Measurements from ENCODE around the gene SLC22A23.

The SLC22A23 gene

GRCh38 chr6:3423439-3424184, 33.2 kb downstream of the SLC22A23 start:
- Histone ChIP-seq H3K4me1 (ENCODE audit: control insufficient read depth in 1 of 2, insufficient read depth in 2 of 2, low read length in 2 of 2) (peaks cover 7 to 24% of the 10 kb centered on the region in 2 donors), H3K27ac (ENCODE audit: low read depth, low read length) (no peak overlapping the region), H3K4me3 (ENCODE audit: low read depth in 1 of 2, low read length in 2 of 2) (no peak overlapping the region), H3K36me3 (ENCODE audit: control insufficient read depth in 1 of 2, insufficient read depth in 2 of 2, low read length in 2 of 2) (peaks cover 0 to 6% of the 10 kb centered on the region in 2 donors), H3K9ac (ENCODE audit: low read depth in 1 of 2, low read length in 2 of 2) (no peak overlapping the region), H3K9me3 (ENCODE audit: control insufficient read depth in 1 of 2, low read length in 2 of 2) (no peaks in the 10 kb centered on the region), H3K27me3 (ENCODE audit: control insufficient read depth in 1 of 2, insufficient read depth in 2 of 2, low read length in 2 of 2) (peaks cover 0 to 4% of the 10 kb centered on the region in 2 donors)

DNA sequence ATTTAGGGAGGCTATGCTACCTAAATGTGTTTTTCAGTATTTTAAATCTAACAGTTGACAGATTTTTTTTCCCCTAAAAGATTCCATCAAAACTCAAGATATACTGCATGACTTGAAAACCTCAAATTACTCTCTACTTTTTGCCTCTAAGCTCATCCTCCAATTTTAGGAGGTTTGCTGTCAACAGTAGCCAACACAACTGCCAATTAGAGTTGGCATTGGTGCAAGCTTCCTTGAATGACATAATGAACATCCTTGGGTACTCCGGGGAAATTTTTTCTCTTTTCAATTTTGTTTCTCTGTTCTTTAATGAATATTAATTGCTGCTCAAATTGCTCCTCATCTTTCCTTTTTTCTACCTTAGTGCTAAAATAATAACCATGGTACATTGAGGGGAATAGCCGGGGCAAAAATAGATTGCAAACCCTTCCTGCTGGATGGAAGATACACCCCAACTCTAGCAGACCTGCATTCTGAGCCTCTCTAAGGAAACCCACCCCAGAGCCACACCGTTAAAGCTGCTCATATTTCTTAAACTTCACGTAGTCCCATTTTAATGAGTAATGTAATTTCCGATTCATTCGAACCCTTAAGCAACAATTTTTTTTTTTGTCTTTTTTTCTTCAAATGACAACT, 34.3 kb downstream of the SLC22A23 start:
- no peak overlapping the region for H3K4me3 ChIP-seq (ENCODE audit: low read depth in 1 of 2, low read length in 2 of 2)
- H3K4me1 ChIP-seq (ENCODE audit: control insufficient read depth in 1 of 2, insufficient read depth in 2 of 2, low read length in 2 of 2) = peaks cover 6 to 17% of the 10 kb centered on the region in 2 donors
- peaks cover 0 to 6% of the 10 kb centered on the region in 2 donors for H3K36me3 ChIP-seq (ENCODE audit: control insufficient read depth in 1 of 2, insufficient read depth in 2 of 2, low read length in 2 of 2)
- H3K9me3 ChIP-seq (ENCODE audit: control insufficient read depth in 1 of 2, low read length in 2 of 2) = no peaks in the 10 kb centered on the region
- H3K27ac ChIP-seq (ENCODE audit: low read depth, low read length) = no peak overlapping the region
- peaks cover 0 to 4% of the 10 kb centered on the region in 2 donors for H3K27me3 ChIP-seq (ENCODE audit: control insufficient read depth in 1 of 2, insufficient read depth in 2 of 2, low read length in 2 of 2)
- no peak overlapping the region for H3K9ac ChIP-seq (ENCODE audit: low read depth in 1 of 2, low read length in 2 of 2)

- Histone ChIP-seq H3K4me1 (ENCODE audit: control insufficient read depth in 1 of 2, insufficient read depth in 2 of 2, low read length in 2 of 2) (peaks cover 6 to 10% of the 10 kb centered on the region in 2 donors), H3K9ac (ENCODE audit: low read depth in 1 of 2, low read length in 2 of 2) (no peak overlapping the region), H3K27ac (ENCODE audit: low read depth, low read length) (no peak overlapping the region), H3K36me3 (ENCODE audit: control insufficient read depth in 1 of 2, insufficient read depth in 2 of 2, low read length in 2 of 2) (peaks cover 0 to 6% of the 10 kb centered on the region in 2 donors), H3K9me3 (ENCODE audit: control insufficient read depth in 1 of 2, low read length in 2 of 2) (no peaks in the 10 kb centered on the region), H3K4me3 (ENCODE audit: low read depth in 1 of 2, low read length in 2 of 2) (no peak overlapping the region), H3K27me3 (ENCODE audit: control insufficient read depth in 1 of 2, insufficient read depth in 2 of 2, low read length in 2 of 2) (peaks cover 0 to 4% of the 10 kb centered on the region in 2 donors)
Measured at GRCh38 chr6:3421791-3422434, 34.9 kb downstream of the SLC22A23 start.

GRCh38 chr6:3421143-3421542, 35.7 kb downstream of the SLC22A23 start:
- peaks cover 0 to 6% of the 10 kb centered on the region in 2 donors for H3K36me3 ChIP-seq (ENCODE audit: control insufficient read depth in 1 of 2, insufficient read depth in 2 of 2, low read length in 2 of 2)
- no peak overlapping the region for H3K27ac ChIP-seq (ENCODE audit: low read depth, low read length)
- H3K27me3 ChIP-seq (ENCODE audit: control insufficient read depth in 1 of 2, insufficient read depth in 2 of 2, low read length in 2 of 2) = no peaks in the 10 kb centered on the region
- H3K4me3 ChIP-seq (ENCODE audit: low read depth in 1 of 2, low read length in 2 of 2) = no peak overlapping the region
- H3K4me1 ChIP-seq (ENCODE audit: control insufficient read depth in 1 of 2, insufficient read depth in 2 of 2, low read length in 2 of 2) = peaks cover 6 to 10% of the 10 kb centered on the region in 2 donors
- H3K9ac ChIP-seq (ENCODE audit: low read depth in 1 of 2, low read length in 2 of 2) = no peak overlapping the region
- H3K9me3 ChIP-seq (ENCODE audit: control insufficient read depth in 1 of 2, low read length in 2 of 2) = no peaks in the 10 kb centered on the region

- Histone ChIP-seq H3K4me1 (ENCODE audit: control insufficient read depth in 1 of 2, insufficient read depth in 2 of 2, low read length in 2 of 2) (peaks cover 6 to 10% of the 10 kb centered on the region in 2 donors), H3K9ac (ENCODE audit: low read depth in 1 of 2, low read length in 2 of 2) (no peak overlapping the region), H3K27ac (ENCODE audit: low read depth, low read length) (no peak overlapping the region), H3K9me3 (ENCODE audit: control insufficient read depth in 1 of 2, low read length in 2 of 2) (no peaks in the 10 kb centered on the region), H3K36me3 (ENCODE audit: control insufficient read depth in 1 of 2, insufficient read depth in 2 of 2, low read length in 2 of 2) (peaks cover 3 to 9% of the 10 kb centered on the region in 2 donors), H3K27me3 (ENCODE audit: control insufficient read depth in 1 of 2, insufficient read depth in 2 of 2, low read length in 2 of 2) (no peaks in the 10 kb centered on the region), H3K4me3 (ENCODE audit: low read depth in 1 of 2, low read length in 2 of 2) (no peak overlapping the region)
Measured at GRCh38 chr6:3419624-3420272, 37.1 kb downstream of the SLC22A23 start.

- no peak overlapping the region for H3K27ac ChIP-seq (ENCODE audit: low read depth, low read length)
- H3K9ac ChIP-seq (ENCODE audit: low read depth in 1 of 2, low read length in 2 of 2) = no peak overlapping the region
- peaks cover 6 to 10% of the 10 kb centered on the region in 2 donors for H3K4me1 ChIP-seq (ENCODE audit: control insufficient read depth in 1 of 2, insufficient read depth in 2 of 2, low read length in 2 of 2)
- peaks cover 3 to 9% of the 10 kb centered on the region in 2 donors for H3K36me3 ChIP-seq (ENCODE audit: control insufficient read depth in 1 of 2, insufficient read depth in 2 of 2, low read length in 2 of 2)
- H3K4me3 ChIP-seq (ENCODE audit: low read depth in 1 of 2, low read length in 2 of 2) = no peak overlapping the region
- H3K9me3 ChIP-seq (ENCODE audit: control insufficient read depth in 1 of 2, low read length in 2 of 2) = no peaks in the 10 kb centered on the region
- H3K27me3 ChIP-seq (ENCODE audit: control insufficient read depth in 1 of 2, insufficient read depth in 2 of 2, low read length in 2 of 2) = no peaks in the 10 kb centered on the region
Measured at GRCh38 chr6:3418496-3419060, 38.3 kb downstream of the SLC22A23 start.

- Histone ChIP-seq H3K4me1 (ENCODE audit: control insufficient read depth in 1 of 2, insufficient read depth in 2 of 2, low read length in 2 of 2) (peaks cover 6 to 11% of the 10 kb centered on the region in 2 donors), H3K36me3 (ENCODE audit: control insufficient read depth in 1 of 2, insufficient read depth in 2 of 2, low read length in 2 of 2) (peaks cover 11 to 12% of the 10 kb centered on the region in 2 donors), H3K27ac (ENCODE audit: low read depth, low read length) (no peak overlapping the region), H3K9ac (ENCODE audit: low read depth in 1 of 2, low read length in 2 of 2) (no peak overlapping the region), H3K4me3 (ENCODE audit: low read depth in 1 of 2, low read length in 2 of 2) (no peak overlapping the region), H3K9me3 (ENCODE audit: control insufficient read depth in 1 of 2, low read length in 2 of 2) (no peaks in the 10 kb centered on the region), H3K27me3 (ENCODE audit: control insufficient read depth in 1 of 2, insufficient read depth in 2 of 2, low read length in 2 of 2) (no peaks in the 10 kb centered on the region)
Measured at GRCh38 chr6:3417473-3417872, 39.4 kb downstream of the SLC22A23 start.

DNA sequence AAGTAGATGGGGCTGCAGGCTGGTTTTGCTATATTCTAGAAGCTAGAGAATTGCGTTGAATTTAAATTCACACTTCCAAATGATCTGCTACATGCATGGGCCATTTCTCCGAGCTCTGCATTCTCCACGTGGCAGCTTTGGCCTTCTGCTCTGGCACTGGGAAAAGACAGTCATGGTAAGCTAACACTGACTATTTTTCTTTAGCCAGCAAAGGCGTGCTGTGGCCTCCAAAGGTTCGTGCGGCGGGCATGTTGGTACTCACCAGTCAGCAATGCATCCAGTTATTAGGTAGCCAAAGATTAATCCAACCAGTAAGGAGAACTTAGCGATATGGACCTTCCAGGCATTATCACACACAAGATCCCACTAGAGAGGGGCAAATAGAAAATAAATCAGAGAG, 41.4 kb downstream of the SLC22A23 start:
- H3K9ac ChIP-seq (ENCODE audit: low read depth in 1 of 2, low read length in 2 of 2) = no peak overlapping the region
- no peaks in the 10 kb centered on the region for H3K27me3 ChIP-seq (ENCODE audit: control insufficient read depth in 1 of 2, insufficient read depth in 2 of 2, low read length in 2 of 2)
- no peak overlapping the region for H3K27ac ChIP-seq (ENCODE audit: low read depth, low read length)
- peaks cover 19 to 29% of the 10 kb centered on the region in 2 donors for H3K4me1 ChIP-seq (ENCODE audit: control insufficient read depth in 1 of 2, insufficient read depth in 2 of 2, low read length in 2 of 2)
- peaks cover 12 to 13% of the 10 kb centered on the region in 2 donors for H3K36me3 ChIP-seq (ENCODE audit: control insufficient read depth in 1 of 2, insufficient read depth in 2 of 2, low read length in 2 of 2)
- H3K4me3 ChIP-seq (ENCODE audit: low read depth in 1 of 2, low read length in 2 of 2) = no peak overlapping the region
- H3K9me3 ChIP-seq (ENCODE audit: control insufficient read depth in 1 of 2, low read length in 2 of 2) = no peaks in the 10 kb centered on the region

DNA sequence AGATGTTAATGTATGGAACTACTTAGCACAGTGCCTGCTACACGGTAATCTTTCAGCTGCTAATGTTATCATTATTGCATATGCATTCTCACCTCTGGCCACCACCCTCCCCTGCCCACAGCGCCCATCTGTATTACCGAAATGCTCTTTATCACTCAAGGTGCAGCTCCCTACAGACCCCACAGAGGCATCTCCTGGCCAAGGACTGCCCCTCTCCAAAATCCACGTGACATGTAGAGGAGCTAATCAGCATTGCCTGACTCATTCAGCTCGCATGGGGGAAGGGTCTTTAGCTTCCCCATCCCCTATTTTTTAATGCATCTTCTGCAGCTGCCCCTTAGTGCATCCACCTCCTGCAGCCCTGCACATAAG, 41.8 kb downstream of the SLC22A23 start:
- H3K4me3 ChIP-seq (ENCODE audit: low read depth in 1 of 2, low read length in 2 of 2) = no peak overlapping the region
- no peak overlapping the region for H3K27ac ChIP-seq (ENCODE audit: low read depth, low read length)
- peaks cover 21 to 29% of the 10 kb centered on the region in 2 donors for H3K4me1 ChIP-seq (ENCODE audit: control insufficient read depth in 1 of 2, insufficient read depth in 2 of 2, low read length in 2 of 2)
- peaks cover 12 to 13% of the 10 kb centered on the region in 2 donors for H3K36me3 ChIP-seq (ENCODE audit: control insufficient read depth in 1 of 2, insufficient read depth in 2 of 2, low read length in 2 of 2)
- no peaks in the 10 kb centered on the region for H3K9me3 ChIP-seq (ENCODE audit: control insufficient read depth in 1 of 2, low read length in 2 of 2)
- H3K9ac ChIP-seq (ENCODE audit: low read depth in 1 of 2, low read length in 2 of 2) = no peak overlapping the region
- no peaks in the 10 kb centered on the region for H3K27me3 ChIP-seq (ENCODE audit: control insufficient read depth in 1 of 2, insufficient read depth in 2 of 2, low read length in 2 of 2)
